ENCODE data around the gene ACKR1. TPM values are rescaled to one million over a fixed set of nuclear protein-coding genes. Genes with fewer than 3 reads are reported as not detected.

Gene ACKR1
- total RNA-seq, 1 donor: not detected

- DNase-seq (ENCODE audit: low read depth): peak; percentile 77
These were observed 27.3 kb upstream of the ACKR1 start for GRCh38 chr1:159177272-159177907.

GRCh38 chr1:159179906-159180305, 24.8 kb upstream of the ACKR1 start:
- no peak overlapping the region for H3K4me3 ChIP-seq (ENCODE audit: low read depth, low read length)
- TF ChIP-seq CTCF (IDR thresholded peaks at IDR 0.05; ENCODE audit: insufficient read depth, low read depth, low read length): no peak
- no peak for DNase-seq (ENCODE audit: low read depth)

More at GRCh38 chr1:159177272-159177907, 27.3 kb upstream of the ACKR1 start:
- TF ChIP-seq CTCF (IDR thresholded peaks at IDR 0.05; ENCODE audit: insufficient read depth, low read depth, low read length): no peak
- no peak overlapping the region for H3K4me3 ChIP-seq (ENCODE audit: low read depth, low read length)

- no peak for TF ChIP-seq CTCF (IDR thresholded peaks at IDR 0.05; ENCODE audit: insufficient read depth, low read depth, low read length)
- no peak overlapping the region for H3K4me3 ChIP-seq (ENCODE audit: low read depth, low read length)
- DNase-seq (ENCODE audit: low read depth): no peak
These were observed 24.2 kb upstream of the ACKR1 start for GRCh38 chr1:159180516-159180915.

GRCh38 chr1:159181328-159182024, 23.2 kb upstream of the ACKR1 start:
- H3K4me3 ChIP-seq (ENCODE audit: low read depth, low read length): no peak overlapping the region
- TF ChIP-seq CTCF (IDR thresholded peaks at IDR 0.05; ENCODE audit: insufficient read depth, low read depth, low read length): no peak
- DNase-seq (ENCODE audit: low read depth): no peak

- H3K4me3 ChIP-seq (ENCODE audit: low read depth, low read length): no peak overlapping the region
- no peak for DNase-seq (ENCODE audit: low read depth)
- no peak for TF ChIP-seq CTCF (IDR thresholded peaks at IDR 0.05; ENCODE audit: insufficient read depth, low read depth, low read length)
These were observed 20.5 kb upstream of the ACKR1 start for GRCh38 chr1:159184201-159184600.

- DNase-seq (ENCODE audit: low read depth): no peak
- H3K4me3 ChIP-seq (ENCODE audit: low read depth, low read length): no peak overlapping the region
- TF ChIP-seq CTCF (IDR thresholded peaks at IDR 0.05; ENCODE audit: insufficient read depth, low read depth, low read length): no peak
These were observed 19.6 kb upstream of the ACKR1 start for GRCh38 chr1:159185121-159185520.
